Natural killer cell (primary cell): ENCODE data around the gene SLIT1. TPM values are rescaled to one million over a fixed set of nuclear protein-coding genes. Genes with fewer than 3 reads are reported as not detected.

Experiments used
- ATAC-seq, 3 donors: fragments of 150-1000 bp in 2 of 3; fragments of 200-7000 bp in 1 of 3; cut with Tn5 transposase; 1 replicate in 1 of 3; 2 replicates in 2 of 3; pipeline ENCODE4 v1.10.0; 2021; ENCODE audit warnings: mild to moderate bottlenecking in 2 of 3, moderate library complexity in 2 of 3
- DNase-seq, 2 donors: peaks; one replicate each; pipeline versions ENCODE4 v3.0.0 to v3.0.0-alpha.2; 2013 to 2021; ENCODE audit warnings: mixed read lengths in 1 of 2
- H3K27ac ChIP-seq: one replicate; pipeline ENCODE4 v1.5.1; 2013; ENCODE audit warnings: mild to moderate bottlenecking, low read length
- H3K27me3 ChIP-seq: one replicate; pipeline ENCODE4 v1.6.1; 2013; ENCODE audit warnings: low read length; ENCODE audit not compliant: control insufficient read depth, insufficient read depth
- H3K36me3 ChIP-seq: one replicate; pipeline ENCODE4 v1.6.1; 2013; ENCODE audit warnings: low read length; ENCODE audit not compliant: control insufficient read depth, insufficient read depth
- H3K4me1 ChIP-seq: one replicate; pipeline ENCODE4 v1.6.1; 2013; ENCODE audit warnings: low read length; ENCODE audit not compliant: control insufficient read depth, insufficient read depth
- H3K4me3 ChIP-seq: one replicate; pipeline ENCODE4 v1.5.1; 2013; ENCODE audit warnings: low read length
- H3K9me3 ChIP-seq: one replicate; pipeline ENCODE4 v1.6.1; 2013; ENCODE audit warnings: low read length; ENCODE audit not compliant: control insufficient read depth, insufficient read depth
- H3K27ac Mint-ChIP-seq, 2 donors: one replicate each; pipeline ENCODE4 v1.8.0; 2022; ENCODE audit warnings: mild to moderate bottlenecking in 2 of 2, mixed read lengths in 2 of 2, moderate library complexity in 1 of 2
- H3K27me3 Mint-ChIP-seq, 2 donors: one replicate each; pipeline ENCODE4 v1.8.0; 2022; ENCODE audit warnings: low read depth in 2 of 2, mixed read lengths in 2 of 2
- H3K36me3 Mint-ChIP-seq: one replicate; pipeline ENCODE4 v1.8.0; 2022; ENCODE audit warnings: mixed read lengths
- H3K4me1 Mint-ChIP-seq, 2 donors: one replicate each; pipeline ENCODE4 v1.8.0; 2022; ENCODE audit warnings: mixed read lengths in 2 of 2
- H3K4me3 Mint-ChIP-seq: one replicate; pipeline ENCODE4 v1.8.0; 2022; ENCODE audit warnings: mild to moderate bottlenecking, moderate library complexity, mixed read lengths
- H3K9me3 Mint-ChIP-seq, 2 donors: one replicate each; pipeline ENCODE4 v1.8.0; 2022; ENCODE audit warnings: mixed read lengths in 2 of 2
- CTCF ChIP-seq: fragments of 200-600 bp; IDR thresholded peaks from one replicate; pipeline ENCODE4 v1.8.0; 2022; ENCODE audit warnings: antibody characterized with exemption
- WGBS: methylation state at CpG from one replicate; pipeline ENCODE4 v1.1.7; 2013; ENCODE audit warnings: missing lambda C conversion rate; ENCODE audit not compliant: insufficient coverage; 5-methylcytosine and 5-hydroxymethylcytosine counted together
- intact Hi-C: fragments of 100-400 bp; cut with micrococcal nuclease; formaldehyde crosslinking; loops from one replicate; pipeline ENCODE4 v1.14.2; 2022
- total RNA-seq, 4 donors: library from RNA; stranded (reverse); fragments of 120-200 nt in 1 of 4; gene quantifications; one replicate each; pipeline versions ENCODE4 v1.2.3 to v1.2.4, GENCODE V29; 2013 to 2022

SLIT1 gene
- total RNA-seq = 1 to 10 TPM in 2 of 3 donors, under 1 TPM in 1; 0.28 to 1.5 (median 1.1) TPM
- 0.45 TPM for total RNA-seq (2013)

- Mint-ChIP-seq H3K27ac (no peak within 1 kb of the TSS), H3K9me3 (no peaks in the 10 kb centered on the region), H3K27me3 (peaks cover 53 to 61% of the 10 kb centered on the region in 2 donors), H3K36me3 (no peaks in the 10 kb centered on the region), H3K4me1 (no peaks in the 10 kb centered on the region), H3K4me3 (no peak within 1 kb of the TSS)
- Histone ChIP-seq H3K27me3 (peaks cover 10% of the 10 kb centered on the region), H3K36me3 (no peaks in the 10 kb centered on the region), H3K27ac (no peak within 1 kb of the TSS), H3K4me3 (no peak within 1 kb of the TSS), H3K4me1 (no peaks in the 10 kb centered on the region), H3K9me3 (no peaks in the 10 kb centered on the region)
- intact Hi-C loops = no loop called here
- TF ChIP-seq CTCF = no peak
- ATAC-seq (no peak), DNase-seq (no peak)
- WGBS = 1% methylated on average over 74 of the region's 74 CpGs
Measured at GRCh38 chr10:97185326-97186058, at the start of gene SLIT1. Gene SLIT1, minus strand, starts transcription at chr10:97185959. Its CDS starts 285 bp downstream, at chr10:97185674.

GRCh38 chr10:97235353-97235752 is 49.6 kb upstream of the SLIT1 start:
- H3K4me3 ChIP-seq = no peak overlapping the region
- H3K9me3 Mint-ChIP-seq = no peaks in the 10 kb centered on the region
- no peaks in the 10 kb centered on the region for H3K36me3 Mint-ChIP-seq
- no peak for DNase-seq
- no peaks in the 10 kb centered on the region for H3K4me1 Mint-ChIP-seq
- no peaks in the 10 kb centered on the region for H3K27me3 Mint-ChIP-seq
- H3K27ac Mint-ChIP-seq = no peak overlapping the region
- H3K4me1 ChIP-seq = no peaks in the 10 kb centered on the region
- 97% methylated on average over 4 of the region's 4 CpGs for WGBS
- no peaks in the 10 kb centered on the region for H3K27me3 ChIP-seq
- intact Hi-C loops = no loop called here
- TF ChIP-seq CTCF = no peak
- peaks cover 9% of the 10 kb centered on the region for H3K36me3 ChIP-seq
- ATAC-seq = no peak
- no peaks in the 10 kb centered on the region for H3K9me3 ChIP-seq
- H3K27ac ChIP-seq = no peak overlapping the region
- no peak overlapping the region for H3K4me3 Mint-ChIP-seq

GRCh38 chr10:97234400-97234799 is 48.6 kb upstream of the SLIT1 start:
- peak in 1 of 2 donors; percentile 38 for DNase-seq
- no peaks in the 10 kb centered on the region for H3K4me1 Mint-ChIP-seq
- H3K27ac Mint-ChIP-seq = no peak overlapping the region
- ATAC-seq = no peak
- intact Hi-C loops = no loop called here
- H3K27me3 Mint-ChIP-seq = no peaks in the 10 kb centered on the region
- no CpG with 5 or more reads among the region's 1 CpG for WGBS
- TF ChIP-seq CTCF = peak; percentile 47
- no peaks in the 10 kb centered on the region for H3K4me1 ChIP-seq
- no peak overlapping the region for H3K4me3 Mint-ChIP-seq
- no peaks in the 10 kb centered on the region for H3K9me3 Mint-ChIP-seq
- H3K36me3 ChIP-seq = peaks cover 16% of the 10 kb centered on the region
- no peaks in the 10 kb centered on the region for H3K9me3 ChIP-seq
- H3K27me3 ChIP-seq = no peaks in the 10 kb centered on the region
- H3K27ac ChIP-seq = no peak overlapping the region
- peaks cover 8% of the 10 kb centered on the region for H3K36me3 Mint-ChIP-seq
- H3K4me3 ChIP-seq = no peak overlapping the region

- WGBS = no CpG with 5 or more reads among the region's 1 CpG
- no peak overlapping the region for H3K4me3 Mint-ChIP-seq
- peaks cover 32% of the 10 kb centered on the region for H3K36me3 ChIP-seq
- H3K4me1 Mint-ChIP-seq = peaks cover 0 to under 1% of the 10 kb centered on the region in 2 donors
- intact Hi-C loops = no loop called here
- H3K36me3 Mint-ChIP-seq = peaks cover 10% of the 10 kb centered on the region
- no peaks in the 10 kb centered on the region for H3K27me3 Mint-ChIP-seq
- TF ChIP-seq CTCF = no peak
- DNase-seq (no peak), ATAC-seq (no peak)
- no peak overlapping the region for H3K27ac Mint-ChIP-seq
- H3K9me3 ChIP-seq = no peaks in the 10 kb centered on the region
- no peaks in the 10 kb centered on the region for H3K9me3 Mint-ChIP-seq
- no peaks in the 10 kb centered on the region for H3K27me3 ChIP-seq
- H3K4me3 ChIP-seq = no peak overlapping the region
- no peak overlapping the region for H3K27ac ChIP-seq
- H3K4me1 ChIP-seq = no peaks in the 10 kb centered on the region
Measured at GRCh38 chr10:97230146-97230545, 44.4 kb upstream of the SLIT1 start.
